Right kidney (tissue), 1 donor: Measurements from ENCODE around the gene KRT26.

Experiments
- DNase-seq: peaks from one replicate; pipeline ENCODE4 v3.0.0-alpha.2; 2016

The KRT26 gene

GRCh38 chr17:40727447-40728231 is 44.4 kb downstream of the KRT26 start:
- no peak for DNase-seq

DNA sequence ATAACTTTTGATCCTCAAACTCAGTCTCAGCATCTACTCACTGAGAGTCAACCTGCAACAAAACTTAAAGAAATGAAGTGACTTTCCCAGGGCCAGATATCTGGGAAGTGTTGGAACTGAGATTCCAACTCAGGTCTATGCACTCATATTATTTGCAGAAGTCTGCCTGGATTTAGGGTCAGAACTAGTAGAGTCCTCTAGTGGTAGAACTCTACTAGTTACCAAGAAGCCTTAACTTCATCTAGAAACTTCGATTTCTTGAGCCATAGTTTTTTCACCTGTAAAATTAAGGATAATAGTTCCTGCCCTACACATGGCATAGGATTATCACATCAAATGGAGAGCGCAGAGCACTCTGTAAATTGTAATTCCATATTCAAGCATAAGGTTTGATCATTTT is 45.1 kb downstream of the KRT26 start:
- no peak for DNase-seq

DNA sequence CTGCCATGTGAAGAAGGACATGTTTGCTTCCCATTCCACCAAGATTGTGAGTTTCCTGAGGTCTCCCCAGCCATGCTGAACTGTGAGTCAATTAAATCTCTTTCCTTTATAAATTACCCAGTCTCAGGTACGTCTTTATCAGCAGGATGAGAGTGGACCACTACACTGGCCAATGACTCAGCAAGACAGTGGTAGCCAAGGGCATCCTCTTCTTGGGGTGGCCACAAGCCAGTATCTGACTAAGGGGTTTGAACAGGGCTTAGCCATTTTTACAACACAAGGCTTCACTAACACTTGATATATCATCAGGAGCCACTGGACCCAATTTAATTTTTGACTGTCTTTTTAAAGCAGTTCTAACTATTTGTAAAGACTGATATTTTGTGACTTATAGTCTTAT is 47.3 kb downstream of the KRT26 start:
- DNase-seq: no peak

DNA sequence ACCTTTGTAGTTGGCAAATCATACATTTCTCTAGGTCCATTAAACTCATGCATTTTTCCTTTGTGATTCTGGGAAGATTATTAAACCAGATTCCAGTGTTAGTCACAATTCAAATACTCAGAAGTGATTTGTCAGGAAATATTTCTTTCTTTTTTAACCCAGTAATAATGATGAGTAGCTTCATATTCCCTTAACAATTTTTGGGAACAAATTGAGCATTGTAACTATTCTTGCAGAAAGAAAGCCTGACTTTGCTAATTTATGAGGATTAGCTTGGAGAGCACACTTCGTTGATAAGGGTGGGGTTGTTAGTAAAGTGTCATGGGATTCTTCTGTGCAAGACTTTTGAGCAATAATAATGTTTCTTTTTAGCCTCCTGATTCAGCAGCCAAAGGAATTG is 49.8 kb downstream of the KRT26 start:
- DNase-seq: no peak

GRCh38 chr17:40720899-40721298 is 51.1 kb downstream of the KRT26 start:
- no peak for DNase-seq

DNA sequence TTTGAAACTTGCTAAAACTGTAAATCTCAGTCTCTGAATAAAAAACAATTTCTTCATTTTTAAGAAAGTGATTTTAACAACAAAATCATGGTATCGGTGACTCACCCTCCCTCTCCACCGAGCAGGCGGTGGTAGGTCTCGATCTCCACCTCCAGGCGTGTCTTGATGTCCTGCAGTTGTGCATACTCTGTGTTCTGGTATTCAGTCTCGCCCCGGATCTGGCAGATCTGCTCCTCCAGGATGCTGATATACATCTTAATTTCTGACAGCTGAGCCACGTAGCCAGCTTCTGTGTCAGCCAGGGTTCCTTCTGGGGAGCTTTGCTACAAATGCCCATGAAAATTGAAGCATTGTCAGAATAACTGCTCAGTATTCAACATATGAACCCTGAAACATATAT is 53.1 kb downstream of the KRT26 start:
- no peak for DNase-seq

DNA sequence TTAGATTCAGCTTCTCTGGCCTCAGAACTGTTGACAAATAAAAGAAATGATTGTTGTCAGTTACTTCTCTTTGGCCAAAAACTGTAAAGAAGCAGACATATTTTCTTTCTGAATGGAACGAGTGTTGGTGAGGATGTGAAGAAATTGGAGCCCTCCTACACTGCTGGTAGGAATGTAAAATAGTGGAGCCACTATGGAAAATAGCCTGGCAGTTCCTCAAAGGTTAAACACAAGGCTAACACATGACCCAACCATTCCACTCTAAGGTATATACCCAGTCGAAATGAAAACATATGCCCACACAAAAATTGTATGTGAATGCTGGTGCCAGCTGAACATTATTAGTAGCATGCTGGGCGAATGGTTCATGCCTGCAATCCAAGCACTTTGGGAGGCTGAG is 54.2 kb downstream of the KRT26 start:
- DNase-seq: no peak
